ENCODE data around the gene INPP4B.

INPP4B gene

GRCh38 chr4:142467088-142467487 lies 379.0 kb downstream of the INPP4B start:
- no peak for DNase-seq (ENCODE audit: low spot score)
- Histone ChIP-seq H3K9me3 (replicated peaks in 1 of 2; ENCODE audit: control insufficient read depth in 2 of 2, insufficient read depth in 1 of 2, low read depth in 1 of 2, low read length in 2 of 2) (no peaks in the 10 kb centered on the region), H3K79me1 (ENCODE audit: low read depth, low read length) (no peaks in the 10 kb centered on the region), H3K4me2 (ENCODE audit: insufficient read depth, low read length, poor library complexity, severe bottlenecking) (no peak overlapping the region), H2BK5ac (ENCODE audit: low read length) (no peak overlapping the region), H4K8ac (ENCODE audit: low read depth, low read length) (no peak overlapping the region), H3K4ac (ENCODE audit: low read length) (no peak overlapping the region), H2BK12ac (ENCODE audit: low read length) (no peak overlapping the region), H3K9ac (ENCODE audit: low read depth, low read length, poor library complexity) (no peak overlapping the region), H3K23ac (ENCODE audit: low read depth, low read length, poor library complexity) (no peak overlapping the region), H2BK120ac (ENCODE audit: low read depth, low read length) (no peak overlapping the region), H3K27ac (replicated peaks; ENCODE audit: low read length) (no peak overlapping the region), H4K91ac (ENCODE audit: low read depth, low read length, poor library complexity) (no peak overlapping the region), H2AK5ac (ENCODE audit: low read depth, low read length) (no peak overlapping the region), H3K4me1 (ENCODE audit: control insufficient read depth in 2 of 2, insufficient read depth in 1 of 2, low read depth in 1 of 2, low read length in 2 of 2) (no peaks in the 10 kb centered on the region), H2AFZ (ENCODE audit: low read length) (no peak overlapping the region), H3K14ac (ENCODE audit: low read length) (no peak overlapping the region), H2BK15ac (ENCODE audit: low read length) (no peak overlapping the region), H3K27me3 (ENCODE audit: control insufficient read depth in 3 of 3, insufficient read depth in 3 of 3, low read depth in 1 of 3, low read length in 3 of 3) (no peaks in the 10 kb centered on the region), H3K4me3 (ENCODE audit: low read length in 2 of 2) (no peak overlapping the region), H3K18ac (ENCODE audit: low read length) (no peak overlapping the region), H3K36me3 (replicated peaks in 1 of 2; ENCODE audit: control insufficient read depth in 2 of 2, insufficient read depth in 2 of 2, low read length in 2 of 2) (no peaks in the 10 kb centered on the region)
- no CpG with 5 or more reads among the region's 4 CpGs for WGBS, 2 donors (ENCODE audit: extremely low coverage in 2 of 2, insufficient read length in 2 of 2, insufficient replicate concordance in 1 of 2)

GRCh38 chr4:142465526-142465925 lies 380.6 kb downstream of the INPP4B start:
- no peak overlapping the region for H2AFZ ChIP-seq (ENCODE audit: low read length)
- no peak overlapping the region for H3K4me2 ChIP-seq (ENCODE audit: insufficient read depth, low read length, poor library complexity, severe bottlenecking)
- no peak overlapping the region for H2BK120ac ChIP-seq (ENCODE audit: low read depth, low read length)
- no peak overlapping the region for H3K9ac ChIP-seq (ENCODE audit: low read depth, low read length, poor library complexity)
- no peak overlapping the region for H2AK5ac ChIP-seq (ENCODE audit: low read depth, low read length)
- H3K14ac ChIP-seq (ENCODE audit: low read length): no peak overlapping the region
- H3K27me3 ChIP-seq (ENCODE audit: control insufficient read depth in 3 of 3, insufficient read depth in 3 of 3, low read depth in 1 of 3, low read length in 3 of 3): no peaks in the 10 kb centered on the region
- H3K23ac ChIP-seq (ENCODE audit: low read depth, low read length, poor library complexity): no peak overlapping the region
- no peaks in the 10 kb centered on the region for H3K36me3 ChIP-seq (replicated peaks in 1 of 2; ENCODE audit: control insufficient read depth in 2 of 2, insufficient read depth in 2 of 2, low read length in 2 of 2)
- WGBS, 2 donors (ENCODE audit: extremely low coverage in 2 of 2, insufficient read length in 2 of 2, insufficient replicate concordance in 1 of 2): no CpG with 5 or more reads among the region's 1 CpG
- H3K27ac ChIP-seq (replicated peaks; ENCODE audit: low read length): no peak overlapping the region
- H2BK15ac ChIP-seq (ENCODE audit: low read length): no peak overlapping the region
- no peak overlapping the region for H2BK5ac ChIP-seq (ENCODE audit: low read length)
- no peak overlapping the region for H3K4me3 ChIP-seq (ENCODE audit: low read length in 2 of 2)
- no peaks in the 10 kb centered on the region for H3K79me1 ChIP-seq (ENCODE audit: low read depth, low read length)
- H2BK12ac ChIP-seq (ENCODE audit: low read length): no peak overlapping the region
- H3K9me3 ChIP-seq (replicated peaks in 1 of 2; ENCODE audit: control insufficient read depth in 2 of 2, insufficient read depth in 1 of 2, low read depth in 1 of 2, low read length in 2 of 2): no peaks in the 10 kb centered on the region
- H3K4me1 ChIP-seq (ENCODE audit: control insufficient read depth in 2 of 2, insufficient read depth in 1 of 2, low read depth in 1 of 2, low read length in 2 of 2): peaks cover 0 to 2% of the 10 kb centered on the region in 2 donors
- no peak overlapping the region for H4K8ac ChIP-seq (ENCODE audit: low read depth, low read length)
- DNase-seq (ENCODE audit: low spot score): no peak
- no peak overlapping the region for H3K18ac ChIP-seq (ENCODE audit: low read length)
- H3K4ac ChIP-seq (ENCODE audit: low read length): no peak overlapping the region
- no peak overlapping the region for H4K91ac ChIP-seq (ENCODE audit: low read depth, low read length, poor library complexity)

GRCh38 chr4:142463206-142463605 lies 382.9 kb downstream of the INPP4B start:
- no peak overlapping the region for H2AFZ ChIP-seq (ENCODE audit: low read length)
- H2BK15ac ChIP-seq (ENCODE audit: low read length): no peak overlapping the region
- no peaks in the 10 kb centered on the region for H3K79me1 ChIP-seq (ENCODE audit: low read depth, low read length)
- no peak overlapping the region for H3K4me2 ChIP-seq (ENCODE audit: insufficient read depth, low read length, poor library complexity, severe bottlenecking)
- peaks cover 0 to 2% of the 10 kb centered on the region in 2 donors for H3K4me1 ChIP-seq (ENCODE audit: control insufficient read depth in 2 of 2, insufficient read depth in 1 of 2, low read depth in 1 of 2, low read length in 2 of 2)
- H2BK12ac ChIP-seq (ENCODE audit: low read length): no peak overlapping the region
- DNase-seq (ENCODE audit: low spot score): no peak
- no peak overlapping the region for H3K4ac ChIP-seq (ENCODE audit: low read length)
- H3K18ac ChIP-seq (ENCODE audit: low read length): no peak overlapping the region
- H4K8ac ChIP-seq (ENCODE audit: low read depth, low read length): no peak overlapping the region
- no peaks in the 10 kb centered on the region for H3K9me3 ChIP-seq (replicated peaks in 1 of 2; ENCODE audit: control insufficient read depth in 2 of 2, insufficient read depth in 1 of 2, low read depth in 1 of 2, low read length in 2 of 2)
- no peak overlapping the region for H3K23ac ChIP-seq (ENCODE audit: low read depth, low read length, poor library complexity)
- H3K27me3 ChIP-seq (ENCODE audit: control insufficient read depth in 3 of 3, insufficient read depth in 3 of 3, low read depth in 1 of 3, low read length in 3 of 3): no peaks in the 10 kb centered on the region
- no peak overlapping the region for H2BK5ac ChIP-seq (ENCODE audit: low read length)
- H2AK5ac ChIP-seq (ENCODE audit: low read depth, low read length): no peak overlapping the region
- WGBS, 2 donors (ENCODE audit: extremely low coverage in 2 of 2, insufficient read length in 2 of 2, insufficient replicate concordance in 1 of 2): no CpG with 5 or more reads among the region's 2 CpGs
- H3K36me3 ChIP-seq (replicated peaks in 1 of 2; ENCODE audit: control insufficient read depth in 2 of 2, insufficient read depth in 2 of 2, low read length in 2 of 2): no peaks in the 10 kb centered on the region
- no peak overlapping the region for H3K14ac ChIP-seq (ENCODE audit: low read length)
- H3K4me3 ChIP-seq (ENCODE audit: low read length in 2 of 2): no peak overlapping the region
- H3K9ac ChIP-seq (ENCODE audit: low read depth, low read length, poor library complexity): no peak overlapping the region
- no peak overlapping the region for H3K27ac ChIP-seq (replicated peaks; ENCODE audit: low read length)
- H4K91ac ChIP-seq (ENCODE audit: low read depth, low read length, poor library complexity): no peak overlapping the region
- no peak overlapping the region for H2BK120ac ChIP-seq (ENCODE audit: low read depth, low read length)

DNA sequence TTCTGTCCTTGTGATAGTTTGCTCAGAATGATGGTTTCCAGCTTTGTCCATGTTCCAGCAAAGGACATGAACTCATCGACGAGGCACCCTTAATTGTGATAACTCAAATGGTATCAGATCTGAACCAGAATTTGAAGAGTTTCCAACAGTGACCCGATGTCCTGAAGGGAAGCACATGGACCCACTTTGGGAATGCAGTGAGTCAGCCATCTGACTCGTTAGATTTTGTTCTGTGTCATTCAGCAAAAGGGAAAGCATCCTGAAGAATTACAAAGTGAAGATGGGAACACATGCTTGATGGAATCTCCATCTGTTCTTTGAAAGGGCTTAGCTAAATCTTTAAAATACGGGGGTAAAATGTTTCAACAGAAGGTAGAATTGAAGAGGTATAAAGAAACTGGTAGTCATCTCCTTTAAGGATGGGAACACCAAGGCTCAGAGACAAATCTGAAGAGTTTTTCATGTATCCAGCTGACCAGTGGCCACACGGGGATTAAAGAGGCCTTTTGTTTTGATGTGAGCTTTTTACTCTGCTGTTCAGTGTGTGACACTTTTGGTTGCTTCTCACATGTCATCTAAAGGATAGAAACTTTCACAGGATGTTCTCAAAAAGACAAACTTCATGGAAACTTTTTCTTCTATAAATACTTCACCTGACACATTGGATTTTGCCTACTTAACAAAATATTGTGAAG lies 393.8 kb downstream of the INPP4B start:
- peaks cover 0 to 2% of the 10 kb centered on the region in 2 donors for H3K9me3 ChIP-seq (replicated peaks in 1 of 2; ENCODE audit: control insufficient read depth in 2 of 2, insufficient read depth in 1 of 2, low read depth in 1 of 2, low read length in 2 of 2)
- no peaks in the 10 kb centered on the region for H3K36me3 ChIP-seq (replicated peaks in 1 of 2; ENCODE audit: control insufficient read depth in 2 of 2, insufficient read depth in 2 of 2, low read length in 2 of 2)
- no peak overlapping the region for H2BK15ac ChIP-seq (ENCODE audit: low read length)
- no peak overlapping the region for H3K23ac ChIP-seq (ENCODE audit: low read depth, low read length, poor library complexity)
- H3K4ac ChIP-seq (ENCODE audit: low read length): no peak overlapping the region
- H4K91ac ChIP-seq (ENCODE audit: low read depth, low read length, poor library complexity): no peak overlapping the region
- no CpG with 5 or more reads among the region's 6 CpGs for WGBS, 2 donors (ENCODE audit: extremely low coverage in 2 of 2, insufficient read length in 2 of 2, insufficient replicate concordance in 1 of 2)
- H3K18ac ChIP-seq (ENCODE audit: low read length): no peak overlapping the region
- H3K4me3 ChIP-seq (ENCODE audit: low read length in 2 of 2): no peak overlapping the region
- H3K14ac ChIP-seq (ENCODE audit: low read length): no peak overlapping the region
- no peak overlapping the region for H3K9ac ChIP-seq (ENCODE audit: low read depth, low read length, poor library complexity)
- H4K8ac ChIP-seq (ENCODE audit: low read depth, low read length): no peak overlapping the region
- no peak overlapping the region for H3K27ac ChIP-seq (replicated peaks; ENCODE audit: low read length)
- peaks cover 0 to 4% of the 10 kb centered on the region in 2 donors for H3K4me1 ChIP-seq (ENCODE audit: control insufficient read depth in 2 of 2, insufficient read depth in 1 of 2, low read depth in 1 of 2, low read length in 2 of 2)
- DNase-seq (ENCODE audit: low spot score): no peak
- H2BK120ac ChIP-seq (ENCODE audit: low read depth, low read length): no peak overlapping the region
- no peak overlapping the region for H3K4me2 ChIP-seq (ENCODE audit: insufficient read depth, low read length, poor library complexity, severe bottlenecking)
- no peaks in the 10 kb centered on the region for H3K27me3 ChIP-seq (ENCODE audit: control insufficient read depth in 3 of 3, insufficient read depth in 3 of 3, low read depth in 1 of 3, low read length in 3 of 3)
- no peak overlapping the region for H2BK5ac ChIP-seq (ENCODE audit: low read length)
- H3K79me1 ChIP-seq (ENCODE audit: low read depth, low read length): no peaks in the 10 kb centered on the region
- no peak overlapping the region for H2AFZ ChIP-seq (ENCODE audit: low read length)
- no peak overlapping the region for H2AK5ac ChIP-seq (ENCODE audit: low read depth, low read length)
- H2BK12ac ChIP-seq (ENCODE audit: low read length): no peak overlapping the region
